OCI-LY1 (cell line): ENCODE data around the gene ITIH4.

ENCODE experiments used
- H2AFZ ChIP-seq: fragments of 200-600 bp; sonication (generic), shearing (Covaris generic); 2 replicates; pipeline ENCODE4 v1.6.0; 2014; ENCODE audit warnings: antibody characterized with exemption, mild to moderate bottlenecking, low read length
- H3F3A ChIP-seq: fragments of 200-600 bp; sonication (generic), shearing (Covaris generic); 2 replicates; pipeline ENCODE4 v1.6.0; 2014; ENCODE audit warnings: mild to moderate bottlenecking, antibody characterized with exemption, low read length, moderate library complexity; ENCODE audit not compliant: insufficient read depth
- H3K27ac ChIP-seq: fragments of 200-600 bp; sonication (generic); 2 replicates; pipeline ENCODE4 v1.5.1; 2014; ENCODE audit warnings: low read length, mixed run types, mild to moderate bottlenecking, low read depth; ENCODE audit not compliant: poor library complexity, severe bottlenecking
- H3K27me3 ChIP-seq: fragments of 200-600 bp; sonication (generic); 2 replicates; pipeline ENCODE4 v1.6.0; 2014; ENCODE audit warnings: antibody characterized with exemption, mild to moderate bottlenecking, low read length, moderate library complexity; ENCODE audit not compliant: insufficient read depth
- H3K36me3 ChIP-seq: fragments of 200-600 bp; sonication (generic); 2 replicates; pipeline ENCODE4 v1.6.1; 2014; ENCODE audit warnings: mild to moderate bottlenecking, antibody characterized with exemption, low read length, moderate library complexity, mixed read lengths; ENCODE audit not compliant: insufficient read depth
- H3K4me1 ChIP-seq: fragments of 200-600 bp; sonication (generic); 2 replicates; pipeline ENCODE4 v1.5.1; 2014; ENCODE audit warnings: mild to moderate bottlenecking, low read length, moderate library complexity; ENCODE audit not compliant: insufficient read depth, severe bottlenecking
- H3K4me2 ChIP-seq: fragments of 200-600 bp; sonication (generic), shearing (Covaris generic); 2 replicates; pipeline ENCODE4 v1.6.1; 2014; ENCODE audit warnings: low read length
- H3K4me3 ChIP-seq: fragments of 200-600 bp; sonication (generic); 2 replicates; pipeline ENCODE4 v1.5.1; 2014; ENCODE audit warnings: low read length, low read depth, mild to moderate bottlenecking, mixed read lengths; ENCODE audit not compliant: poor library complexity, severe bottlenecking
- H3K79me2 ChIP-seq: fragments of 200-600 bp; shearing (Covaris generic); 2 replicates; pipeline ENCODE4 v1.6.1; 2016; ENCODE audit warnings: mixed run types, low read length, mixed read lengths; ENCODE audit not compliant: insufficient read depth
- H3K9ac ChIP-seq: fragments of 200-600 bp; sonication (generic), shearing (Covaris generic); 2 replicates; pipeline ENCODE4 v1.6.1; 2014; ENCODE audit warnings: mild to moderate bottlenecking, low read length, mixed read lengths
- H3K9me2 ChIP-seq: fragments of 200-600 bp; sonication (generic), shearing (Covaris generic); 2 replicates; pipeline ENCODE4 v1.6.1; 2014; ENCODE audit warnings: low read depth, mild to moderate bottlenecking, low read length, mixed read lengths
- H3K9me3 ChIP-seq: fragments of 200-600 bp; shearing (Covaris generic); 2 replicates; pipeline ENCODE4 v1.6.1; 2014; ENCODE audit warnings: low read length, mixed read lengths
- H4K20me1 ChIP-seq: fragments of 200-600 bp; sonication (generic), shearing (Covaris generic); 2 replicates; pipeline ENCODE4 v1.6.0; 2016; ENCODE audit warnings: mild to moderate bottlenecking, low read length; ENCODE audit not compliant: insufficient read depth
- EZH2 ChIP-seq: fragments of 200-600 bp; sonication (generic), shearing (Covaris generic); IDR thresholded peaks from 2 replicates; pipeline ENCODE4 v1.8.0; 2017; ENCODE audit warnings: borderline replicate concordance, mixed run types, mild to moderate bottlenecking, antibody characterized with exemption, low read length, moderate library complexity, mixed read lengths
- TF ChIP-seq, protein P1 (sequence below): fragments of 200-600 bp; sonication (generic), shearing (Covaris generic); IDR thresholded peaks from 2 replicates; pipeline ENCODE4 v1.5.1; 2017; ENCODE audit warnings: mild to moderate bottlenecking, antibody characterized with exemption, low read length, moderate library complexity, mixed read lengths

The ITIH4 gene

GRCh38 chr3:52787246-52787645, 43.2 kb downstream of the ITIH4 start:
- Histone ChIP-seq H3K27me3 (no peaks in the 10 kb centered on the region), H2AFZ (no peak overlapping the region), H3K36me3 (no peaks in the 10 kb centered on the region), H3K4me3 (no peak overlapping the region), H3F3A (no peaks in the 10 kb centered on the region), H4K20me1 (no peaks in the 10 kb centered on the region), H3K9me3 (no peaks in the 10 kb centered on the region), H3K9ac (no peak overlapping the region), H3K9me2 (no peaks in the 10 kb centered on the region), H3K27ac (no peak overlapping the region), H3K4me1 (no peaks in the 10 kb centered on the region), H3K79me2 (no peaks in the 10 kb centered on the region), H3K4me2 (no peak overlapping the region)
- no peak for TF ChIP-seq EZH2
- TF ChIP-seq, protein P1, sequence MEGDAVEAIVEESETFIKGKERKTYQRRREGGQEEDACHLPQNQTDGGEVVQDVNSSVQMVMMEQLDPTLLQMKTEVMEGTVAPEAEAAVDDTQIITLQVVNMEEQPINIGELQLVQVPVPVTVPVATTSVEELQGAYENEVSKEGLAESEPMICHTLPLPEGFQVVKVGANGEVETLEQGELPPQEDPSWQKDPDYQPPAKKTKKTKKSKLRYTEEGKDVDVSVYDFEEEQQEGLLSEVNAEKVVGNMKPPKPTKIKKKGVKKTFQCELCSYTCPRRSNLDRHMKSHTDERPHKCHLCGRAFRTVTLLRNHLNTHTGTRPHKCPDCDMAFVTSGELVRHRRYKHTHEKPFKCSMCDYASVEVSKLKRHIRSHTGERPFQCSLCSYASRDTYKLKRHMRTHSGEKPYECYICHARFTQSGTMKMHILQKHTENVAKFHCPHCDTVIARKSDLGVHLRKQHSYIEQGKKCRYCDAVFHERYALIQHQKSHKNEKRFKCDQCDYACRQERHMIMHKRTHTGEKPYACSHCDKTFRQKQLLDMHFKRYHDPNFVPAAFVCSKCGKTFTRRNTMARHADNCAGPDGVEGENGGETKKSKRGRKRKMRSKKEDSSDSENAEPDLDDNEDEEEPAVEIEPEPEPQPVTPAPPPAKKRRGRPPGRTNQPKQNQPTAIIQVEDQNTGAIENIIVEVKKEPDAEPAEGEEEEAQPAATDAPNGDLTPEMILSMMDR = no peak

DNA sequence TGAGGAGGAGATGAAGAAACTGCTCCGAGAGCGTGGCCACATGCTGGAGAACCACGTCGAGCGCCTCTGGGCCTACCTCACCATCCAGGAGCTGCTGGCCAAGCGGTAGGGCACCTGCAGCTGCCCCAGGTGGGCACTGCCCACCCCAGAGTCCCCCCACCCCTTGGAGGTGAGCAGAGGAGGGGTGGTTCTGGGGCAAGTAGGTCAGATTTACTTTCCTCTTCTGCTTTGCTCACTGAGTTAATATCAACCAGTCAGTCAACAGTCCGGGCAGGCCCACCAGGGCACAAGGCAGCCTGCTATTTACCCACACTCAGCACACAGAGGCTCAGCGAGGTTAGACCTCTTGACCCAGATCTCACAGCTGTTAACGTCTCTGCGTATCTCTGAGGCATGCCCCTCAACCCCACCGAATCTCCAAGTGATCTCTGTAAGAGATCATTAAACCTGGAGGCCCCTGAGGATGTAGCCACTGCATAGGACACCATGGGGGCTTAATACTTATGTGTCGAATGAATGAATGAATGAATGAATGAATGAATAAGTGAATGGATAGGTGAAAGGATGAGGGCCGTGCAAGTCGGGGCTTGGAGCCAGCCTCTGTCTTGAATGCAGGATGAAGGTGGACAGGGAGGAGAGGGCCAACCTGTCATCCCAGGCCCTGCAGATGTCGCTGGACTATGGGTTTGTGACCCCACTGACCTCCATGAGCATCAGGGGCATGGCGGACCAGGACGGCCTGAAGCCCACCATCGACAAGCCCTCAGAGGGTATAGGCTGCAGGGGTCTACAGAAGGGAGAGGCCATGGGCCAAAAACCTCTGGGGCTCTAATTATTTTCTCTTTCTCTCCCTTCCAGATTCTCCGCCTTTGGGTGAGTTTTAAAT, 43.9 kb downstream of the ITIH4 start:
- Histone ChIP-seq H3K4me1 (no peaks in the 10 kb centered on the region), H3F3A (no peaks in the 10 kb centered on the region), H3K9me3 (no peaks in the 10 kb centered on the region), H3K9ac (no peak overlapping the region), H3K27ac (no peak overlapping the region), H3K79me2 (no peaks in the 10 kb centered on the region), H4K20me1 (no peaks in the 10 kb centered on the region), H2AFZ (no peak overlapping the region), H3K9me2 (no peaks in the 10 kb centered on the region), H3K36me3 (no peaks in the 10 kb centered on the region), H3K4me2 (no peak overlapping the region), H3K4me3 (no peak overlapping the region), H3K27me3 (no peaks in the 10 kb centered on the region)
- TF ChIP-seq, protein P1 = no peak
- TF ChIP-seq EZH2 = no peak

GRCh38 chr3:52784931-52785590, 45.4 kb downstream of the ITIH4 start:
- no peaks in the 10 kb centered on the region for H3F3A ChIP-seq
- H3K27ac ChIP-seq = no peak overlapping the region
- no peak for TF ChIP-seq EZH2
- TF ChIP-seq, protein P1 = no peak
- H3K36me3 ChIP-seq = no peaks in the 10 kb centered on the region
- no peak overlapping the region for H3K4me2 ChIP-seq
- H3K4me1 ChIP-seq = no peaks in the 10 kb centered on the region
- no peak overlapping the region for H3K9ac ChIP-seq
- H3K27me3 ChIP-seq = no peaks in the 10 kb centered on the region
- H3K4me3 ChIP-seq = no peak overlapping the region
- no peak overlapping the region for H2AFZ ChIP-seq
- H3K9me3 ChIP-seq = no peaks in the 10 kb centered on the region
- no peaks in the 10 kb centered on the region for H4K20me1 ChIP-seq
- no peaks in the 10 kb centered on the region for H3K9me2 ChIP-seq
- H3K79me2 ChIP-seq = no peaks in the 10 kb centered on the region
